IPS-18a (cell line): Measurements from ENCODE around the gene CYTH2.
A peak's percentile ranks its signal among the peaks of the same experiment; 100 is the strongest.

Experiments
- H3K27ac ChIP-seq: one replicate; pipeline ENCODE4 v1.5.1; 2013; ENCODE audit warnings: low read length
- H3K27me3 ChIP-seq: one replicate; pipeline ENCODE4 v1.6.1; 2013; ENCODE audit warnings: mild to moderate bottlenecking, low read length; ENCODE audit not compliant: control insufficient read depth, insufficient read depth
- H3K36me3 ChIP-seq: one replicate; pipeline ENCODE4 v1.6.1; 2013; ENCODE audit warnings: low read depth, low read length; ENCODE audit not compliant: control insufficient read depth
- H3K4me1 ChIP-seq: one replicate; pipeline ENCODE4 v1.6.1; 2013; ENCODE audit warnings: low read depth, low read length; ENCODE audit not compliant: control insufficient read depth
- H3K4me3 ChIP-seq: one replicate; pipeline ENCODE4 v1.5.1; 2013; ENCODE audit warnings: low read length
- H3K9ac ChIP-seq: one replicate; pipeline ENCODE4 v1.6.1; 2013; ENCODE audit warnings: mild to moderate bottlenecking, low read length, moderate library complexity
- H3K9me3 ChIP-seq: one replicate; pipeline ENCODE4 v1.6.1; 2013; ENCODE audit warnings: low read depth, low read length; ENCODE audit not compliant: control insufficient read depth

Gene CYTH2

DNA sequence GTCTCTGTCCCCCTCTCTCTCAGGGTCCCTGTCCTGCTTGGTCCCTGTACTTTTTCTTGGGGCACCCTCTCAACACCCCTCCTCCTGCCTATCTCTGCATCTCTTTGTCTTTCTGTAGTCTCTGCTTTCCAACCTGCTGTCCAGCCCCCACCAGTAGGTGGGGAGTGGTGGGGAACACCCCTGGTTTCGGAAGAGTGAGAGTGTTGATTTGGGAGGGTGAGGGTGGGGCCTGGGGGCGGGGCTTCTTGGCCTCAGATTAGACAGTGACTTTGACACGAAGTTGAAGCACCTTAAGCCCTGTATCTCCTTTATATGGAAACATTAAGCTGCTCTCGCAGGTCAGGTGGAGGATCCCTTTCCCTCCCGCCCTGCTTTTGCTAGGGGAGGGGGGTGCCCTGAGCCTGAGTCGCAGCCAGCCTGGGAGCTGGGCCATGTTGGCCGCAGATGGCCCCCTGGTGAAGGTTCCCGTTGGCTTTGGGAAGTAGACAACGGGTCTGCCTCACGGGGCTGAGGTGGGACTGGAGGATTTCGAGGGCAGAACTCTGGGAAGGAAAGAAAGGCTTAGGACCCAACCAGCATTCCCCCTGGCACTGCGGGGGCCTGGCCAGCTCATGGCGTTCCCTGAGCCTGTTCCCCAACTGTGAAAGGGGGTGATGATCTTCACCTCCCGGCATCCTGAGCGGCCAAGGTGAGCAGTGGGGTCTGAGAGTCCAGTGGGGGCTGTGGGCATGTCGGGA lies 13.8 kb upstream of the CYTH2 start, which contains the start of gene KCNJ14:
Gene KCNJ14, plus strand, starts transcription at position 404 of the 737 bp plus-strand sequence. CDS start 6,151 bp downstream, outside the sequence.
- H3K4me3 ChIP-seq, result no peak within 1 kb of the TSS
- peaks cover 54% of the 10 kb centered on the region for H3K36me3 ChIP-seq
- no peaks in the 10 kb centered on the region for H3K9me3 ChIP-seq
- H3K27ac ChIP-seq, result no peak within 1 kb of the TSS
- no peaks in the 10 kb centered on the region for H3K4me1 ChIP-seq
- H3K27me3 ChIP-seq, result no peaks in the 10 kb centered on the region
- H3K9ac ChIP-seq, result no peak within 1 kb of the TSS

DNA sequence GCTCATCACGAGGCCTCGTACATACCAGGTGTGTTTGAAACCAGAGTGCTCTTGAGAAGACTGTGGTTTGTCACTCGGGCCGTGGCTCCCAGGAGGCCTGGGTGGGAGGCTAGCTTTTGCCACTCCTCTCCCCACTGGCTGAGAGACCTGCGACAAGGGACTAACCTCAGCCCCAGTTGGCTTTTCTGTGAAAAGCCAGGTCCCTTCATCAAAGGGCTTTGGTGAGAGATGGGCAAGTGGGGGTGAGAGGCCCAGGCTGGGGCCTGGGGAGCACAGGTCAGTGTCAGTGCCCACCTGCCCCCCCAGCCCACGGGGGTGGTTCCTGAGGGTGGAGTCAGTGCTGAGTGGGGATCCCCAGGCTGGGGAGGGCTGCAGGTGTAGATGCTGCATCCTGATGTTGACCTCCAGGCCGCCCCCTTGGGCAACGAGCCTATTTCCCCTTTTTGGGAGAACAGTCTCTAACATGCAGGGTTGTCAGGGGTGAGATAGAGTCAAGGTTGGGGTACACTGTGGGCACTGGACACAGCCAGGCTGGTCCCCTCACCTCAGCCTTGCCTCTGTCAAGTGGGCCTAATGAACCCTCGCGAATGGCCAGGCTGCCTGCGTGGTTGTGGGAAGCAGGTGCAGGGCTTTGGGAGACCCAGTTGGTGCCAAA lies 13.1 kb upstream of the CYTH2 start:
- no peak overlapping the region for H3K27ac ChIP-seq
- no peaks in the 10 kb centered on the region for H3K4me1 ChIP-seq
- H3K27me3 ChIP-seq, result no peaks in the 10 kb centered on the region
- no peaks in the 10 kb centered on the region for H3K9me3 ChIP-seq
- peaks cover 47% of the 10 kb centered on the region for H3K36me3 ChIP-seq
- H3K9ac ChIP-seq, result no peak overlapping the region
- no peak overlapping the region for H3K4me3 ChIP-seq

DNA sequence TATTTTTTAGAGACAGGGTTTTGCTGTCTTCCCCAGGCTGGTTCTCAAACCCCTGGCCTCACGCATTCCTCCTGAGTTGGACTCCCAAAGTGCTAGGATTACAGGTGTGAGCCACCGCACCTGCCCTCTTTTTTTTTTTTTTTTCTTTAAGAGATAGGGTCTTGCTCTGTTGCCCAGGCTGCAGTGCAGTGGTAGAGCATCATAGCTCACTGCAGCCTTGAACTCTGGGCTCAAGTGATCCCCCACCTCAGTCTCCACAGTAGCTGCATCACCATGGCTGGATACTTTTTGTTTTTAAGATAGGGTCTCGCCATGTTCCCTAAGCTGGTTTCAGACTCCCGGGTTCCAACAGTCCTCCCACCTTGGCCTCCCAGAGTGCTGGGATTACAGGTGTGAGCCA lies 12.3 kb upstream of the CYTH2 start:
- Histone ChIP-seq H3K36me3 (peaks cover 39% of the 10 kb centered on the region), H3K9me3 (no peaks in the 10 kb centered on the region), H3K9ac (no peak overlapping the region), H3K4me1 (no peaks in the 10 kb centered on the region), H3K27me3 (no peaks in the 10 kb centered on the region), H3K27ac (no peak overlapping the region), H3K4me3 (no peak overlapping the region)

DNA sequence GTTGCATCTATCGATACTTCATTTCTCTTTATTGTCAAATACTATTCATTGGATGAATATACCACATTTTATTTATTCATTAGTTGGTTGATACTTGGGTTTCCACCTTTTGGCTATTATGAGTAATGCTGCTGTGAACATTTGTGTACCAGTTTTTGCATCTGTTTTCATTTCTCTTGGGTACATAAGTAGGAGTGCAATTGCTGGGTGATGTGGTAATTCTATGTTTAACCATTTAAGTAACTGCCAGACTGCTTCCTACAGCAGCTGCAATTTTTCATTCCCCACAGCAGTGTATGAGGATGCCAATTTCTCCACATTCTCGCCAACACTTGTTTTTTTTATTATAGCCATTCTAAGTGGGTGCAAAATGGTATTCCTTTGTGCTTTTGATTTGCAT lies 11.2 kb upstream of the CYTH2 start:
- H3K4me1 ChIP-seq, result no peaks in the 10 kb centered on the region
- H3K9me3 ChIP-seq, result no peaks in the 10 kb centered on the region
- no peak overlapping the region for H3K27ac ChIP-seq
- H3K36me3 ChIP-seq, result peaks cover 30% of the 10 kb centered on the region
- no peak overlapping the region for H3K4me3 ChIP-seq
- H3K9ac ChIP-seq, result no peak overlapping the region
- no peaks in the 10 kb centered on the region for H3K27me3 ChIP-seq

DNA sequence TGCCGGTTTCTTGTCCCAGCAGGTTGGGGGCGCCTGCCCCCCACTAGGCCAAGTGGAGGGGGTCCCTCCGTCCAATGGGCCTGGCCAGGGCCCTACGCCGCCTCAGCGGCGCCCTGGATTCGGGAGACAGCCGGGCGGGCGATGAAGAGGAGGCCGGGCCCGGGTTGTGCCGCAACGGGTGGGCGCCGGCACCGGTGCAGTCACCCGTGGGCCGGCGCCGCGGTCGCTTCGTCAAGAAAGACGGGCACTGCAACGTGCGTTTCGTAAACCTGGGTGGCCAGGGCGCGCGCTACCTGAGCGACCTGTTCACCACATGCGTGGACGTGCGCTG lies 7.6 kb upstream of the CYTH2 start:
- no peak overlapping the region for H3K27ac ChIP-seq
- H3K27me3 ChIP-seq, result no peaks in the 10 kb centered on the region
- no peaks in the 10 kb centered on the region for H3K4me1 ChIP-seq

DNA sequence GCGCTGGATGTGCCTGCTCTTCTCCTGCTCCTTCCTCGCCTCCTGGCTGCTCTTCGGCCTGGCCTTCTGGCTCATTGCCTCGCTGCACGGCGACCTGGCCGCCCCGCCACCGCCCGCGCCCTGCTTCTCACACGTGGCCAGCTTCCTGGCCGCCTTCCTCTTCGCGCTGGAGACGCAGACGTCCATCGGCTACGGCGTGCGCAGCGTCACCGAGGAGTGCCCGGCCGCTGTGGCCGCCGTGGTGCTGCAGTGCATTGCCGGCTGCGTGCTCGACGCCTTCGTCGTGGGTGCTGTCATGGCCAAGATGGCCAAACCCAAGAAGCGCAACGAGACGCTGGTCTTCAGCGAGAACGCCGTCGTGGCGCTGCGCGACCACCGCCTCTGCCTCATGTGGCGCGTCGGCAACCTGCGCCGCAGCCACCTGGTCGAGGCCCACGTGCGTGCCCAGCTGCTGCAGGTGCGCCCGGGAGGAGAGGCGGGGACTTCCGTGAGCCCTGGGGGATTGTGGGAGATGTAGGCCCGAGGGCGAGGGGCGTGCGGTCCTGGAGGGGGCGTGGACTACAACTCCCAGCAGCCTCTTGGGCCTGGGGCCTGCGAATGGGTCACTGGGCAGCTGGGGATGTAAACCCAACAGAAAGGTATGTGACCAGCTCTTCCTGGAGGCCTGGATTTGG lies 7.0 kb upstream of the CYTH2 start:
- Histone ChIP-seq H3K9me3 (no peaks in the 10 kb centered on the region), H3K9ac (no peak overlapping the region), H3K36me3 (peaks cover 3% of the 10 kb centered on the region), H3K4me1 (no peaks in the 10 kb centered on the region), H3K27ac (no peak overlapping the region), H3K27me3 (no peaks in the 10 kb centered on the region), H3K4me3 (no peak overlapping the region)

More for the DNA sequence above, 7.6 kb upstream of the CYTH2 start:
- Histone ChIP-seq H3K4me3 (no peak overlapping the region), H3K36me3 (peaks cover 4% of the 10 kb centered on the region), H3K9ac (no peak overlapping the region), H3K9me3 (no peaks in the 10 kb centered on the region)

DNA sequence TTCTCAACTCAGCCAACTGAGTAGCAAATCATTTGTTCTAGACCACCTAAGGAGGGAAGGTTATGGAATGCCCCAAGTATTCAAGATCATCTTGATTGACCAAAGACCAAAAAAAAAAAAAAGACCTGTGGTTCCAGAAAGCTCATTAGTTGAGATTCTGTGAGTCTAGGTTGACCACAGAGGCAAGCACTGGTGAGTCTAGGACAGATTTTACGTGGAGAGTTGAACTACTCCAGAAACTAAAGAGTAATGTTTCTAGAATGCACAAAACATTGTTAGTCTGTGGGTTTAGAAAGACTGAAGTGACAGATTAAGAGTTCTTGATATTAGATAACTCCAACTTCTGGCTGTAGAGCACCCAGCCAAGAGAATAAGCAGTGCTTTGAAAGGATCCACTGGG lies 4.0 kb upstream of the CYTH2 start:
- no peaks in the 10 kb centered on the region for H3K36me3 ChIP-seq
- no peaks in the 10 kb centered on the region for H3K9me3 ChIP-seq
- H3K9ac ChIP-seq, result no peak overlapping the region
- H3K4me1 ChIP-seq, result peaks cover 7% of the 10 kb centered on the region
- no peak overlapping the region for H3K27ac ChIP-seq
- H3K4me3 ChIP-seq, result no peak overlapping the region
- H3K27me3 ChIP-seq, result no peaks in the 10 kb centered on the region

DNA sequence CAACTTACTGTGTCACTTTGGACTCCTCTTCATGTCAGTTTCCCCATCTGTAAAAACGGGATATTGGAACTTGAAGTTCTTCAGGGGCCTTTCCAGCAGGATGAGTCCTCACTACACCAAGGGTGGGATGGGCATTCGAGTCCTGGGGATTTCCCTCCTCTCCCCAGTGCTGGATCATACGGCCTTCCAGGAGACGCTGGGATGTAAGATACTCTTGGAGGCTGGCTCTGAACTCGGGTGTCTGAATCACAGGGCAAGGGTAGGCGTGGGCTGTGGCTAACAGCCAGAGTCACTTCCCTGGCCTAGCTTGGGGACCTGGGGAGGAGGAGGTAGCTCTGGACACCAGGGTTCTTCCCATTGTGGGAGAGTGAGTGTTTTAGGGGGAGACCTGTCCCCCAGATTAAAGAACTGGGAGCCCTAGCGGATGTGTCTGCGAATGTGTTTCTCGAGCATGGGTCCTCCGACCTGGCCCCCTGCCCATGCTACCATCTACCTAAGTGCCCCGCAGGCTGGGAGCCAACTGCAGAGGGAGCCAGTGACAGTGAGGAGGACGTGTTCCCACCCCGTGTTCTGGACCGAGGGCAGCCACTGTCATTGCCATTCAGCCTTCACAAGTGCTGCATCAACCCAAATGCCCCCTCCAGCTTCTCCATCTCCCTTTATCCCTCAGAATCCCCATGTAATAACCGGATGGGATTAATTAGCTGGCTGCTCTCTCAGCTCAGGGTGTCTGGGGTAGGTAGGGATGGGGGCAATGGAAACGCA lies 2.4 kb upstream of the CYTH2 start:
- Histone ChIP-seq H3K36me3 (peaks cover 14% of the 10 kb centered on the region), H3K4me3 (no peak overlapping the region), H3K4me1 (peaks cover 7% of the 10 kb centered on the region), H3K9me3 (no peaks in the 10 kb centered on the region), H3K27ac (no peak overlapping the region), H3K27me3 (no peaks in the 10 kb centered on the region), H3K9ac (no peak overlapping the region)

DNA sequence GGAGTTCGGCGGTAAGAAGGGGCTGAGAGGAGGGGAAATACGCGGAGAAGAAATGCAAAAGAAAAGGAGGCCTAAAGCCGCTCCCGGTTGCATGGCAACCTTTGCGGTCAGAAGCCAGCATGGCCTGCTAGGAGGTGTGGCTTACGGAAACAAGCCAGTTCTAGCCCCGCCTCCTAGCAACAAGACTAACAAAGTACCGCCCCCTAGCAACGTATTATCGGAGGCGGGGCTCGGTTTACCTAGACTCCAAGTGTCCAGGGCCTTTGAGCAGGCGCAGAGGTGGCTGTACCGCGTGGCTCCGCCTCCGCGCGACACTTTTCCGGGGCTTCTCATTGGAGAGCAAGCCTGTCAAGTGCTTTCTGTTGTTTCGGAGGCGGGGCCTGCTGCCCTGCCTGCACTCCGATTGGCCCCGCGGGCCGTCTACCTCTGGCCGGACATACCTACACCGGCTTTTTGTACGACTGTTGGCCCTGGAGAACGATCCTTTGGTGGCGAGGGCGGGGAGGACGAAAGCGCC lies 339 bp upstream of the CYTH2 start:
- peak overlapping the region; percentile 88 for H3K4me3 ChIP-seq
- peaks cover 34% of the 10 kb centered on the region for H3K36me3 ChIP-seq
- H3K27ac ChIP-seq, result peak overlapping the region; percentile 84
- H3K27me3 ChIP-seq, result no peaks in the 10 kb centered on the region
- no peaks in the 10 kb centered on the region for H3K9me3 ChIP-seq
- peak overlapping the region; percentile 98 for H3K9ac ChIP-seq
- peaks cover 7% of the 10 kb centered on the region for H3K4me1 ChIP-seq

DNA sequence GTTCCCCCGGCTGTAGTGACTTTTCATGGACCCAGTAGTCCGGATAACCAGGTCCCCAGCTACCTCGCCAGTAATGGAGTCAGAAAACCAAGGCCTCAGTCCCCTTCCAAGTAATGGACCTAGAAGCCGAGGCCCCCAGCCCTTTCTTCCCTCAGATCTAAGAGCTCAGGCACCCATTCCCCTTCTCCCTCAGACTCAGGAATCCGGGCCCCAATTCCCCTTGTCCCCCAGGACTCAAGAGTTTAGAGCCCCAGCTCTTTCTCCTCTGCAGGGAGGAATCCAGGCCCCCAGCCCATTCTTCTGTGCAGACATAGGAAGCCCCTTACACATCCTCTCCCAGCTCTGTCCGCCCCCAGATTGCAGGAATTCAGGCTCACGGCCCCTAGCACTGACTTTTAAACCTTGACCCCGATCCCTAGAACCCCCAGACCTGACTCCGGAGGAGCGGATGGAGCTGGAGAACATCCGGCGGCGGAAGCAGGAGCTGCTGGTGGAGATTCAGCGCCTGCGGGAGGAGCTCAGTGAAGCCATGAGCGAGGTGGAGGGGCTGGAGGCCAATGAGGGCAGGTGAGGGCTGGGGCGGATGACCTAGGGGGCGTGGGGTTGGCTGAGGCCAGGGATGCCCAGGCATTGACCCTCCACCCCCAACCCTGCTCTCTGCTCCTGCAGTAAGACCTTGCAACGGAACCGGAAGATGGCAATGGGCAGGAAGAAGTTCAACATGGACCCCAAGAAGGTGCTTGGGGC lies 938 bp downstream of the CYTH2 start:
- Histone ChIP-seq H3K36me3 (peaks cover 46% of the 10 kb centered on the region), H3K27me3 (no peaks in the 10 kb centered on the region), H3K9me3 (no peaks in the 10 kb centered on the region), H3K9ac (peak overlapping the region; percentile 98), H3K4me3 (peak overlapping the region; percentile 88), H3K27ac (no peak overlapping the region), H3K4me1 (peaks cover 7% of the 10 kb centered on the region)
